SJCRH30 (cell line): ENCODE results near the gene OR9A2. TPM values are rescaled to one million over a fixed set of nuclear protein-coding genes. Genes with fewer than 3 reads are reported as not detected.

Experiments
- total RNA-seq: library from RNA; depleted of rRNA; stranded (reverse); fragments of >200 nt; shearing (Covaris generic); gene quantifications from 2 replicates; pipeline ENCODE4 v1.2.3, GENCODE V29; 2014; rRNA removed

Gene OR9A2
- total RNA-seq, 1 experiment from 2014 or later = not detected

Other genes starting within 250 kb of the OR9A2 start
- gene EPHB6, start 172.1 kb downstream of the OR9A2 start, total RNA-seq = 0.10 and 0.14 TPM in 2 replicates
- gene TRPV6, start 141.4 kb downstream of the OR9A2 start, total RNA-seq = not detected in 2 replicates
- gene TRPV5, start 93.4 kb downstream of the OR9A2 start, total RNA-seq = not detected in 2 replicates
- gene LLCFC1, start 87.6 kb downstream of the OR9A2 start, total RNA-seq = not detected in 2 replicates
- gene KEL, start 64.8 kb downstream of the OR9A2 start, total RNA-seq = 0.08 and 0.69 TPM in 2 replicates
- not detected in 2 replicates for gene OR6V1, start 25.2 kb upstream of the OR9A2 start, total RNA-seq
- gene PIP, start 104.9 kb upstream of the OR9A2 start, total RNA-seq = not detected in 2 replicates
- gene TAS2R39, start 156.3 kb upstream of the OR9A2 start, total RNA-seq = not detected in 2 replicates
- not detected in 2 replicates for gene TAS2R40, start 194.9 kb upstream of the OR9A2 start, total RNA-seq
- gene GSTK1, start 236.3 kb upstream of the OR9A2 start, total RNA-seq = 35.2 and 35.6 TPM in 2 replicates